PC-3 (cell line): ENCODE data around the gene ATP1A2. TPM values are rescaled to one million over a fixed set of nuclear protein-coding genes. Genes with fewer than 3 reads are reported as not detected.

Experiments
- ATAC-seq: fragments of 200-7000 bp; cut with Tn5 transposase; 2 replicates; pipeline ENCODE4 v1.9.1; 2020; ENCODE audit warnings: mild to moderate bottlenecking, moderate library complexity
- BruUV-seq: library from RNA; stranded (reverse); fragments of 400-500 nt; replicated peaks from 2 replicates; lab custom pipeline; 2021; lab: Mats Ljungman, UMichigan
- CTCF ChIA-PET: fragments of 300-600 bp; sonication (Branson Sonifier 250); formaldehyde crosslinking; loops from one replicate; lab custom pipeline; 2022; ENCODE audit warnings: antibody characterized with exemption; lab: Charles Lee
- POLR2A ChIA-PET: fragments of 300-600 bp; sonication (Branson Sonifier 250); formaldehyde crosslinking; loops from one replicate; lab custom pipeline; 2022; ENCODE audit warnings: antibody characterized with exemption; ENCODE audit not compliant: unreplicated experiment; lab: Charles Lee
- DNase-seq: peaks from one replicate; pipeline ENCODE4 v3.0.0-alpha.2; 2015
- H2AFZ ChIP-seq: fragments of 300-600 bp; sonication (generic); 2 replicates; pipeline ENCODE4 v1.6.0; 2016; ENCODE audit warnings: antibody characterized with exemption, low read length
- H3F3A ChIP-seq: fragments of 300-600 bp; sonication (generic); one replicate; pipeline ENCODE4 v1.6.0; 2017; ENCODE audit warnings: antibody characterized with exemption, low read length, control low read depth, mild to moderate bottlenecking; ENCODE audit not compliant: unreplicated experiment
- H3K27ac ChIP-seq: fragments of 300-600 bp; sonication (generic); 2 replicates; pipeline ENCODE4 v1.5.1; 2016; ENCODE audit warnings: mild to moderate bottlenecking, low read length
- H3K27me3 ChIP-seq: fragments of 300-600 bp; sonication (generic); 2 replicates; pipeline ENCODE4 v1.6.1; 2016; ENCODE audit warnings: low read length, mixed read lengths
- H3K36me3 ChIP-seq: fragments of 300-600 bp; sonication (generic); 2 replicates; pipeline ENCODE4 v1.6.1; 2016; ENCODE audit warnings: low read depth, mixed run types, low read length, mixed read lengths
- H3K4me1 ChIP-seq: fragments of 300-600 bp; sonication (generic); 2 replicates; pipeline ENCODE4 v1.5.1; 2016; ENCODE audit warnings: low read length; ENCODE audit not compliant: insufficient read depth
- H3K4me2 ChIP-seq: fragments of 300-600 bp; sonication (generic); 2 replicates; pipeline ENCODE4 v1.6.0; 2016; ENCODE audit warnings: low read length
- H3K4me3 ChIP-seq: fragments of 300-600 bp; sonication (generic); 2 replicates; pipeline ENCODE4 v1.5.1; 2016; ENCODE audit warnings: mild to moderate bottlenecking, low read length, mixed read lengths
- H3K79me2 ChIP-seq: fragments of 300-600 bp; sonication (generic); 2 replicates; pipeline ENCODE4 v1.6.1; 2017; ENCODE audit warnings: low read length, mixed read lengths
- H3K9ac ChIP-seq: fragments of 300-600 bp; sonication (generic); 2 replicates; pipeline ENCODE4 v1.6.0; 2016; ENCODE audit warnings: mild to moderate bottlenecking, low read length
- H3K9me2 ChIP-seq: fragments of 300-600 bp; sonication (generic); replicated peaks from 2 replicates; pipeline ENCODE4 v1.6.1; 2016; ENCODE audit warnings: mixed run types, low read length, mixed read lengths
- H3K9me3 ChIP-seq: fragments of 300-600 bp; sonication (generic); 2 replicates; pipeline ENCODE4 v1.6.1; 2016; ENCODE audit warnings: low read length, mixed read lengths
- H4K20me1 ChIP-seq: fragments of 300-600 bp; sonication (generic); 2 replicates; pipeline ENCODE4 v1.6.1; 2016; ENCODE audit warnings: low read length, mixed read lengths
- CTCF ChIP-seq: fragments of 300-600 bp; sonication (generic); conservative IDR thresholded peaks from 2 replicates; pipeline ENCODE4 v1.5.1; 2017; ENCODE audit warnings: antibody characterized with exemption, low read depth, mild to moderate bottlenecking, low read length
- EZH2 ChIP-seq: fragments of 300-600 bp; sonication (generic); IDR thresholded peaks from one replicate; pipeline ENCODE4 v1.6.1; 2017; ENCODE audit warnings: antibody characterized with exemption, mild to moderate bottlenecking, low read length; ENCODE audit not compliant: unreplicated experiment
- EZH2phosphoT487 ChIP-seq: fragments of 300-600 bp; sonication (generic); IDR thresholded peaks from 2 replicates; pipeline ENCODE4 v1.6.1; 2018; ENCODE audit warnings: mild to moderate bottlenecking, antibody characterized with exemption, low read length, borderline replicate concordance
- intact Hi-C: fragments of 100-400 bp; cut with micrococcal nuclease; formaldehyde crosslinking; loops from 2 replicates; pipeline ENCODE4 v1.9.0; 2023
- total RNA-seq: library from RNA; depleted of rRNA; stranded (reverse); fragments of >200 nt; gene quantifications from 2 replicates; pipeline ENCODE4 v1.2.3, GENCODE V29; 2014

ATP1A2 gene
- total RNA-seq, 1 experiment from 2014 or later, result not detected

GRCh38 chr1:160169553-160170399 is 54.2 kb downstream of the ATP1A2 start:
- H2AFZ ChIP-seq, result no peak overlapping the region

GRCh38 chr1:160171354-160171753 is 55.8 kb downstream of the ATP1A2 start:
- no peak for ATAC-seq
- no peak overlapping the region for H3K27ac ChIP-seq
- CTCF ChIA-PET, result no interaction called here

More at GRCh38 chr1:160169553-160170399, 54.2 kb downstream of the ATP1A2 start:
- Histone ChIP-seq H3K36me3 (no peaks in the 10 kb centered on the region), H3K4me1 (peaks cover 11% of the 10 kb centered on the region), H3K9ac (no peak overlapping the region), H3F3A (no peaks in the 10 kb centered on the region), H3K4me3 (no peak overlapping the region), H3K4me2 (no peak overlapping the region), H3K27ac (no peak overlapping the region), H3K9me3 (no peaks in the 10 kb centered on the region), H3K9me2 (no peaks in the 10 kb centered on the region), H4K20me1 (no peaks in the 10 kb centered on the region), H3K79me2 (no peaks in the 10 kb centered on the region), H3K27me3 (no peaks in the 10 kb centered on the region)
- no peak for DNase-seq
- ChIA-PET CTCF (interaction anchor here (0.8 kb wide), 1 partner anchor 122 kb away, joined by 3 read pairs; no protein-coding TSS in a partner anchor), POLR2A (no interaction called here)
- intact Hi-C loops, result no loop called here
- ATAC-seq, result no peak
- TF ChIP-seq EZH2phosphoT487 (no peak), CTCF (no peak), EZH2 (no peak)
- no TSS peak for BruUV-seq

More at GRCh38 chr1:160171354-160171753, 55.8 kb downstream of the ATP1A2 start:
- Histone ChIP-seq H3F3A (no peaks in the 10 kb centered on the region), H4K20me1 (no peaks in the 10 kb centered on the region), H3K4me3 (no peak overlapping the region), H2AFZ (no peak overlapping the region), H3K4me2 (no peak overlapping the region), H3K9me2 (no peaks in the 10 kb centered on the region), H3K9ac (no peak overlapping the region), H3K79me2 (no peaks in the 10 kb centered on the region), H3K27me3 (no peaks in the 10 kb centered on the region), H3K36me3 (no peaks in the 10 kb centered on the region), H3K4me1 (peaks cover 11% of the 10 kb centered on the region), H3K9me3 (no peaks in the 10 kb centered on the region)
- peak; percentile 27 for DNase-seq
- intact Hi-C loops, result no loop called here
- POLR2A ChIA-PET, result no interaction called here
- TF ChIP-seq EZH2 (no peak), CTCF (no peak), EZH2phosphoT487 (no peak)
- no TSS peak for BruUV-seq
